GM04504 (cell line): ENCODE results near the gene USP6NL.

ENCODE experiments used
- DNase-seq: peaks from one replicate; pipeline ENCODE4 v3.0.0-alpha.2; 2012; ENCODE audit warnings: low read depth

Gene USP6NL

DNA sequence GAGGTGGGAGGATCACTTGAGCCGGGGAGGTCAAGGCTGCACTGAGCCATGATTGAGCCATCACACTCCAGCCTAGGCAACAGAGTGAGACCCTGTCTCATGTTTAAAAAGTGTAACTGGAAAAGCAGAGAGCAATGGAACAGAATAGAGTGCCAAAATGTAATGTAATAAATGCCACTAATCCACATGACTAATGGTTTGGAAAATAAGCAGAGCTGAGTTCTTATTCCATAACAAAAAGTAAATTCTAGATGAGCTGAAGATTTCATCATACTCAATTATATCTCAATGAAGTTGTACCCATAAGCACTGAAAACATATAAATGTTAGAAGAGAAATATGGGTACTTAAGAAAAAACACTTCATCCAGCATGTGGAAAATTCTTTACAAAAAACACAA is 132.6 kb downstream of the USP6NL start:
- DNase-seq: no peak

DNA sequence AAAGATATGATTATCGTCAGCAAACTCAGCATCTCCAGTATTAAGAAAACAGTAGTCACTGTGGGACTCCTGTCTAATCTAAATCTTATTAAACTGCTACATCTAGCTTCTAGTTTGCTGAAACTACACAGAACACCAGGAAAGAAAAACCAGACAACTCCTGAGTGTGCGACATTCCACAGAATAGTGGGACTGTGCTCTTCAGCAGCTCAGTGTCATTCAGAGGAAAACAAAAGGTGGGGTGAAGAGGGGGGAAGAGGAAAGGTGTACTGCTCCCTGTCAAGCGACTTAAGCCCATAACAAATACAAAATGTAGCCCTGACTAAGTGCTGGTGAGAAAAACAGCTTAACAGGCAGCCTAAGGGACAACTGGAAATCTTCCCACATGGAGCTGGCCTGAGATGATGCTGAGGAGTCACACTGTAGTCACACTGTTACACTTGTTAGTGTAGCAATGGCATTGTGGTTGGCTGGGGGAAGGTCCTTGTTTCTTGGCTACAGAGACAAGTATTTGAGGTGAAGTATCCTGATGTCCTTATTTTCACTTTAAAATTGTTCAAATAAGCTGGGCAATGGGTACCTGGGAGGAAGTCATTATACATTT is 135.5 kb downstream of the USP6NL start:
- DNase-seq: no peak

DNA sequence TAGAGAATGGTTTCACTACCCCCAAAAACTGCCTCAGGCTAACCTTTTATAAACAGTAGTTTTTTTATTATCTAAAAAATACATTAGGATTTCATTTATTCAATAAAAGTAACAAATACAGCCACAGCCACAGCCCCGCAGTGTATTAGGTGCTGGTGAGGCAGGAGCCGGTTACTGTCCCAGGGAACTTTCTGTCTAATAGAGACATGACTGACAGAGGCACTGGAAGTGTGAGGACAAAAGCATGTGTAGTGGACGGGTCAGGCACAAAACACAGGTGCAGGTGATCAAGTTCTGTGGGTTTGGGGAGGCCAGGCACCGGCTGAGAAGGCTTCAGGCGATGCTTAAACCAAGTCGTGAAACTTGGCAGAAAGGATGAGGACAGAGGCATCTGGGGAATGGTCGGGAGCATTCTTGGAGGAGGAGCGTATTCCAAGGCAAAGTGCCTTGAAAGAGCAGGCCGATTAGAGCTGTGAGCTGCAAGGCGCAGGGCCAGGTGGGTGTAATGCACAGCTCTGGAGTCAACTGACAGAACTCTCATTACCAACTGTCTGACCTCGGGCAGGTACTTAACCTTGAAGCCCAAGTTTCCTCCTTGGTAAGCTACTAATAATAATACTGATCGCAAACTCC is 138.2 kb downstream of the USP6NL start:
- DNase-seq: no peak

DNA sequence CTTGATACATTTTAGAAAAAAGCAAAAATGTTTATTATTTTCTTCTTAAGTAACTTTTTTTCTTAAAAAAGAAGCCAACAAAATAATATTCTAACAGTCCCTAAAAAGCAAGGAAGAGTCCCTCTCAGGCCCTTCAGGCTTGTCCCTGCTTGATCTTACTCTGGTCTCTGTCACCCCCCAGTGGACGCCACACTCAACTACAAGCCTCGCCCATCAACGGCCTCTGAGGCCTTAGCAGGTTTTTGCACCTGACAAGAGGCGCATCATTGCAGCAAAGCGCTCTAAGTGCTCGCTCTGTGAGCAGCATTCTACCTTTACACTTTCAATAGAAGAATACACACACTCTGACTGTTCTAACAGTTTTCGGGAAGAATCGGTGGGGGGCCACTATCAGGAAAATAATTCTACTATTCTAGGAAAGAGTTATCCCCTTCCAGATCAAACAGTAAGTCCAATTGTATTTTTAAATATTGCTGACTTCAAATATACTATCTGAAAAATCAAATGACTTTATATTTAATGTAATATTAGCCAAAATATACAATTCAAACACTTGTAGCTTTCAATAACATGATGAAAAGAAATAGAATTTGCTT is 139.2 kb downstream of the USP6NL start:
- peak; percentile 15 for DNase-seq

DNA sequence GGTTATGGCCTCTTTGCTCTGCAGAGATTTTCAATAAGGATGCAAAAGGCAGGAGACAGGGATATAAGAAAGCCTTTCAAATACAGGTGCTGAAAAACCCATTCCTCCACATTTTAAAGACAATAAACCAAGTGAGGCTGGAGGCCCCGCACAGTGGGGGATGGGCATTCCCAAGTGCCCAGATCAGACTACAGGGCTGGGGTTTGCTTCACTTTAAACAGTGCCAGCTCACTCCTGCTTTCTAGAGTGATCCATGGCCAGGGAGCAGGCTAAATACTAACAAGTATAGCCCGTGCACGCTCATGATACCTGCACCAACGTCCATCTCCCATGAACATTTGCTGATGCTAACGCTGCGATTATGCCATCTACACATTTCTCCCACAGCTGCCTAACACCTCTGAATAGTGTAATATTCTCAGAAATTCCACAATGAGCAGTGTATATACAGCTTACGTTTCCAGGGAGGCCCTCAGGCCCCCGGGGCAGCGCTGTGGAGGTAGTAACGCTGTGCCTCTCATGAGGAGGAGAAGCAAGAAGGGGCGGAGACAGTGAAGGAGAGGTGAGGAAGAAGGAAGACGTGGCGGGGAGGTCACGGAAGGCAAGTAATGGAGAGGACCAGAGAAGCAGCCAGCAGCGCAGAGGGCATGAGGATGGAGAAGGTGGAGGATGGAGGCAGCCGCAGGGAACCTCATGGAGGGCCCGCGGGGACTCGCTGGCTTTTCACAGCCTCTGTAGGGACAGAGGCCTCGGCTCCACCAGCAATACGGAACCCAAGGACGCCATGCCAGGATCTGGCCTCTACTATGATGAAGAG is 141.7 kb downstream of the USP6NL start:
- DNase-seq: no peak

DNA sequence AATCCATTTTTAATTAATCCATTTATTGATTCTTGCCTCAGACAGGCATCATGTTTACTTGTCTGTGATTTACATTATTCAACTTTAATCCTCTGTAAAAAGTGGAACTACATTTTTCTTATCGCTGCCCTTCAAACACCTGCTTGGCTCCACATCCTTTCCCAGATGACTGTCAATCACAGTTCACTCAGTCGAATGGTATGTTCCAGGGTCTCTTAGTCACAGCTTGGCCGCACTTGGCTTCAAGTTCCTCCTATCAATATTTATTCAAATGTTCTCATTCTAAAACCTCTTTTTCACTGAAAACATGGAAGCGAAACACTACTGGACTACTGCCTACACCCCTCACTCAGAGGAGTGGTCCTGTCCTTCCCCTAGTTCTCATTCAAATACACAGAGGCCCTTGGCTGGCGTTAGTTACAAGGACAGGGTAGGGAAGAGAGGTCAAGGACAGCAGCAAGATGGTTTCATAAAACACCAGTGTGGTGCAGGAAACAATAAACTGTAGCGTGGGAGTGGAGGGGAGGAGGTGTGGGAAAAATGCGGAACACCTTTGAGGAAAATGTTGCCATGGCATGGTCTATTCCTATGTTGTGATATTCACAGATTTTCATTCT is 143.2 kb downstream of the USP6NL start:
- no peak for DNase-seq

DNA sequence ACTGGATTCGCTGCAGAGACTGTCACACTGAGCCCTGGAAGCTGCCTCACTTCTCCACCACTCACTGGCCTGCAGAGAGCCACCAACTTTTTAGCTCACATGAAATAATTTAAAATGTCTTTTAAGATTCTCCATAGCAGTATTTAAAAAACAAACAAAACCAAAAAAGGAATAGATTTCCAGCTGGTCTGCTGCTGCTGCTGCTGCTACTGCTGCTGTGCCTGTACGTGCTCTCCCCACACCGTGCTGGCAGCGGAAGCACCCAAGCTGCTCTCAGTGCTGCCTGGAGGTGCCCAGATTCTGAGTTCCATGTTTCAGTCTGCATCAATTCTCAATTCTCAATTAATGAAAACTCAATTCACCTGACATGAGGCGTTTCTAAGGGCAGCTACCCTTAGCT is 146.0 kb downstream of the USP6NL start:
- no peak for DNase-seq

DNA sequence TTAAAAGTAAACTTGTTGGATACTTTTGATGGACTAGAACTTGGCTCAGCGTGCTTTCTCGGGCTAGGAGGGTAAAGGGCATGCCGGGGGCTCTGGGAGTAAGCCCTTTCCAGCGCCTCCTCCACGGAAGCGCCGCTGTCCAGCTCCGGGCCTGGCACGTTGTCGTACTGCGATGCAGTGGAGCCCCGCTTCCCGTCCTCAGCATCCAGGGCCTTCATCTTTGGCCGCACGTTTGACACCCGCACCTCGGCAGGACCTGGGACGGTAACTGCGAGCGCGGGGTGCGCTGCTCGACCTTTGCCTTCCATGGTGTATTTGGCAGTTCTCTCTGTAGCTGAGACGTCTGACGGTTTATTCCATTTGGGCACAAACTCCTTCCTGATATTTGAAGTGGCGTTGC is 148.3 kb downstream of the USP6NL start:
- no peak for DNase-seq

DNA sequence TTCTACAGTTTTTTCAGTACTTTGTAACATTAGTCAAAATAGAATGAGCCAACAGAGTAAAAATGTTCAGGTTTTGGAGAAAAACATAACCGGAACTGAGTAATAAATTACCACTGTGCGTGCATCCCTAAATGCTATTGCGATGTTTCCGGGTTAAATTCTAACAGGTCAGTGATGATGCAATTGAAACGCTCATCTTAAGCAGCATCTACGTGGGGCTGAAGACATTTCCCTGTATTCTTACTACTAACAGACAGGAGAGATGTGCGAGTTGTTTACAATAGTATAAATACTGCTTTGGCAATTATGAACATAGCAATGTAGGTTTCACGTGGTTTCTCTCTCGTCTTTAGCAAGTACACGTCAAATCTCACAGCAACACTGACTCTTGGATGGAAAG is 149.4 kb downstream of the USP6NL start:
- no peak for DNase-seq

DNA sequence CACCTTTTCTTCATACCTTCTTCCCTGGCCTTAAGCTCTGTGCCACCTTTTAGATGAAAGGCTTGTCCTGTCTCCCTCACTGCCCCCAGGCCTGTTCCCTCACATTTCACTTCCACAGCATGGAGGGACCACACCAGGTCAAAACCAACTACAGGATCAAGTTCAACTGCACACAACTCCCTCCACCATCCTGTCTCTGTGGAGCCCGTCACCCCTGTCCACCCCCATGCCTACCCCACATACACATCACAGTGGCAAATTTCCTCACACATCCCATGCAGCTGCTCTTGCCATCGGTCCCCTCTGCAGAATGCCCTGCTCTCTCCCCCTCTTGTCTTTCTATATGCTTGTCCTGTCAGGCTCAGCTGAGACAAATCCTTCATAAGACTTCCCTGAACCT is 154.1 kb downstream of the USP6NL start:
- no peak for DNase-seq

DNA sequence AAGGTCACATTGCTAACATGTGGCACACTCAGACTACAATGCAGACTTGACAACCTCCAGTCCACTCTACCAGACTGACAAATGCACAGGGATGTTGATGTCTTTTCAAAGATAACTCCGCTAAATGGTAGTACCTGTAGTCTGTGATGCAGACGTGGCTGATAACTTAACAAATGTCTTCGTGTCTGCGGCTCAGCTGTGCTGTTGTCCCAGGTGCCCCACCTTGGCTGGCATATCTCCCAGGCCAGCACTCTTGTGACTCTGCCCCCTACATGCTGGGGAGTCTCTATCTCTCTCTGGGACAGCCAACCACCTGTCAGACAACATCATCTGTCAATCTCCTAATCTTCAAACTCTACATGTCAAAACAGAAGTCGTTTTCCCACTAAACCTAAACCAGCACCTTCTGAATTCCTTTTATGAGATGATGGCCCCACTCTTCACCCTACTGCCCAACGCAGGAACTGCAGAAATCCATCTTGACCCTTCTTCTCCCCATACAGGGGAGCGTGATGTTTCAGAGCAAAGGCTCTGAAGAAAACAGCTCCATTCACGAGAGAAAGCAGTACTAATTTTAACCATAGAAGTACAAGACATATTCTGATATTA is 156.4 kb downstream of the USP6NL start:
- DNase-seq: no peak

DNA sequence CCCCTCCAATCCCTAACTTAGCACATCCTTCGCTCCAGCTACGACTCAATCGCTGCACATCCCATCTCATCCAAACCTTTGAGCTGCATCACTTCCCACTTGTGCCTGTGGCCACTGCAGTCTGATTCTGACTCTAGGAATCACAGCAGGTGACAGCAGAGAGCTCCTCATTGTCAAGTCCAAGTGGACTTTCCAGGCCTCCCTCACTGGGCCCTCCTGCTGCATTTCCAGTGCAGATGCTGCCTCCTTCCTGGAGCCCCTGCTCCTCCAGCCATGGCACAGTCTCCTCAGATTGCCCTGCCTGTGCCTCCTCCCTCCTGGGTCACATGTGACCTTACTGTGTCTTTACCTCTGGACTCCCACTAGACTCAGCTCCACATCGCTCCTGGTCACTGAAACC is 157.3 kb downstream of the USP6NL start:
- DNase-seq: no peak

DNA sequence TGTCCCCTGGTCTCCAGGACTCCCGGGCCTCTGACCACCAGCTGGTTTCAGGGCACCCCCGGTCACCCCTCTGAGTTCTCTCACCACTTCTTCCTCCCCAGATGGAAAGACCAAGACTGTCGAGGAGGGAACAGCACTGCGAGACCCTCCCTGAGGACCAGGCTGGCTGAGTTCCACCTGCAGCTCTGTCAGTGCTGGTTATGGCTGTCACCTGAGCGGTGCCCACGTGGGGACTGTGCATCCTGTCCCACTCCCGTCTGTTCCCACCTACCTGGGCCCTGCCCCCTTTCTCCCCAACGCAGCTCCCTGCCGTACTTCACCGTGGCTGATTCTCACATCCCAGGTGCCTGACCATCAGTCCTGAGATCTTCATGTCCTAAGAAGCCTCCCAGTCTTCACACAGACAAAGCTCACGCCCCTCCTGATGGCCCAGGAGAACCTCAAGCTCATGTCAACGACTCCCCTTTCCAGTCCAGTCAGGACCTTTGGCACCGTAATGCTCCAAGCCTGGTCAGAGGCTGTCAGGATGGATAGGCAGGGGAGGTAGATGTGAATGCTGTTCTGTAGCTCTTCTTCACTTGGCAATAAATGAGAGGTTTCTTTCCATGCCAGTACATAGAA is 159.7 kb downstream of the USP6NL start:
- no peak for DNase-seq

DNA sequence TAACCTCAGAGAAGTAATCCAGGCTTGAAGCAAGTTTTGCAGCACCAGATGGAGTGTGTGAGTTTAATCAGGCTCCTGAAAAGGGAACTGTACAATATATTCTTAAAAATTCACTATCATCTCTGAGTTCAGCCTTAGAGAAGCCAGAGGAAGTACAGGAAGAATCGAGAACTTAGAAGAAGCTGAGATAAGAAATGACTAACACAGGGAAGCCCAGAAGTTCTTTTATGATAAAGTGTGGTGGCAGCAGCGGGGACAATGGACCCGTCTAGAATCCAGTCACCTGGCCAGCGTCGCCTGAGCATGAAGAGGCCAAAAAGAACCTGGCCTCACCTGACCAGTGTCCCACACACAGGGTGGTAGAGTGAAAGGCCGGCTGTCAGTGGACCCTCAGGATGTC is 161.0 kb downstream of the USP6NL start:
- no peak for DNase-seq

DNA sequence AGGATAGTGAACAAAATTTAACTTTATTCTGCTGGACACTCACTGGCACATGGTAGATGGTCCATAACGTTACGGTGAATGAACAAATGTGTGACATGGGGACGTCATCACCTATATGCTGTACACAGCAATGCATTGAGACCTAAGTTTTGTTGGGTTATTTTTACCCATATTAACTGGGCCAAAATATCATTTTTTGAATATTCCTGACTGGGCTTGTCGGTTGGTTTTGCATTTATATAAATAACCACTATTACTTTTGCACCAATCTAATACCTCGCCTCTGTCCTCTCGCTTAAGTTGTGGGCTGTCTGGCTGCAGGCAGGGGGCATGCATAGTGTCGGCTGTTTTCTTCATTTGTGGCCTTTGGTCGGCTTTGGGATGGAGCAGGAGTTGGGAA is 161.7 kb downstream of the USP6NL start:
- DNase-seq: no peak

DNA sequence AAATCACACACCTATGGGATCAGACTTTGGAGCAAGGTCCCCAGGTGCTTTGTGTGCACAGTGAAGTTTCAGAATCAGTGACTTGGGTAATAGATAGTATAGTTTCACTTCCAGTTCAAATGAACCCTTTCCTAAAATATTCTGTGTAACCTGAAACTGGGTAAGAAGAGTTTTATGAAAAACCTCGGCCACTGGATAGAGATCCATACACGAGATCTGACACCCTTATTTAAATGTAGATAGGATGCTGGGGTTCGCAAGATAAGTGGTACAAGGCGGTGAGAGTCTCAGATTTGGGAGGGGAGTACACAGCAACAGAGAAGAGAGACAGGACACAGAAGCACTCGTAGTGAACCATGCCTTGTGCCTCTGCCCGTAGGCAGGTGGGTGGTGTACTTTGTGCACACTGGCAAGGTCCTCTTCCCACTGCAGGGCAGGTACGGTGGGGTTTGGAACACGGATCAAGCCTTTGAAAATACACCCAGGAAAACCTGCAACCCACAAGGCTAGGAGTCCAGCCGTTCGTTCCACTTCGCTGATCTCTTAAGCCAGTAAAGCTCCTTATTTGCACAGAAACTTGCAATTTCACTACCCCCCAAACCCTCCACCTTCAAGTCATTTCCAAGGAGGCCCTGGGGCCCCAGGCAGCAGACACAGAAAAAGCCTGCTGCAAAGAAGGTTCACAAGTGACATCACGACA is 162.8 kb downstream of the USP6NL start:
- no peak for DNase-seq

DNA sequence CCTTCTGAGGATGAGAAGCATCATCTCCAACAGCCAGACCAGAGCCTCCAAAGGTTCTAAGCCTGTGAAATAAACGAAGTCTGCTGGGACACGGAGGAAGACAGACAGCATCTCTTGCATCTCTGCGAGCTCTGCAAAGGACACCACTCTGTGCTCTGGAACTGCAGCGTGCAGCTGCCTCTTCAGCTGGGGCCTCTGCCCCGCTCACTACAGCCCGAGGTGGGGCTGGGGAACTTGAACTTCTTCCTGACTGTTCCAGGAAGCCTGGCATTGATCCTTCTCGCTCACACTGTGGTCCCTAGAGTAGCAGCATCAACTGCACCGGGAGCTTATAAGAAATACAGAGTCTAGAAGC is 163.3 kb downstream of the USP6NL start:
- DNase-seq: no peak

DNA sequence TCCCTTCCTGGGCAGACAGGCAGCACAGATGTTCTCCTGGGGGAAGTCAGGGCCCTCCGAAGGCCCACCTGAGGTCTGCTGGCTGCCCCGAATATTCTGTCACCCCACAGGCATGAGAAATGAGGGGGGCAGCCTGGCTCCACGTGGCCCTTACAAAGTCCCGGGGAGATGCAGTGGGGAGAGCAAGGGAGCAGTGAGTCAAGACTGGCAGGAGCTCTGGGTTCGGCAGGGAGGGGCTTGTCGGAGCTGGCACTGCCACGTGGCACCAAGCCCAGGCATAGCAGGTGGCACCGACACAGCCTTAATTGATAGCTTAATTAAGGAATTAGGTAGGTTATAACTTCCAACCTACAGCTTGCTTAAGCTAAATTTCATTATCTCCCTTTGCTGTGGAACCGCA is 163.9 kb downstream of the USP6NL start:
- DNase-seq: no peak

DNA sequence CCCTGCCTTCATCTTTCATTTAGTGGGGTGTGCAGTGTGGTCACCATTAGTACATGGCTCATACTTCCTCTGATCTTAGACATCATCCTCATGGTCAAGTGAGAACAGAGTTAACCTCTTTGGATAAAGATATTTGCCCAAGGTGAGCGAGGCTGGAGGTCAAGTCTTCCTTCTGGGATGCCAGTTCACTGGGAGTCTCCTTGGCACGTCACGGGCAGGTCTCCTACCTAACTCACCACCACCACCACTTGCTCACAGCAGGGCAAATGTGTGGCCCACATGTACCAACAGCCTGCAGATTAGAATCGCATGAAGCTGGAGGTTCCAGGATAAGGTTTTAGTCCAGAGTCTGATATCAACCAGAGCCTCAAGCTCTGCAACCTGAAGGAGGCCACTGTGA is 164.6 kb downstream of the USP6NL start:
- no peak for DNase-seq

DNA sequence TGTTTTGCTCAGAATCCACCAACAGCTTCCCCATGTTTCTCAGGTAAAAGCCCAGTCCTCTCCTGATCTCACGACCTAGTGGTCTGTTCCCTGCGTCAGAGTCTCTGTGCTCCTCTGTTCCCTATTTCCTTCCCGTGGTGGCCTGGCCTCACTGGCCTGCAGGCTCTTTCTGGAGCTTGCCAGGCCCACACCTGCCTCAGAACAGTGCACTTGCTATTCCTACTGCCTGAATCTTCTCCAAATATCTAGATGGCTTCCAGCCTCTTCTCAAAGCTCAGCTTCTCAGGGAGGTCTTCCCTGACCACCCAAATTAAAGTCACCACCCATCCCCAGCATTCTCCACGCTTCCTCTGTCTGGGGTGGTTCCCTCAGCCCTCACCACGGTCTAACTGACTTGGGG is 165.3 kb downstream of the USP6NL start:
- no peak for DNase-seq

DNA sequence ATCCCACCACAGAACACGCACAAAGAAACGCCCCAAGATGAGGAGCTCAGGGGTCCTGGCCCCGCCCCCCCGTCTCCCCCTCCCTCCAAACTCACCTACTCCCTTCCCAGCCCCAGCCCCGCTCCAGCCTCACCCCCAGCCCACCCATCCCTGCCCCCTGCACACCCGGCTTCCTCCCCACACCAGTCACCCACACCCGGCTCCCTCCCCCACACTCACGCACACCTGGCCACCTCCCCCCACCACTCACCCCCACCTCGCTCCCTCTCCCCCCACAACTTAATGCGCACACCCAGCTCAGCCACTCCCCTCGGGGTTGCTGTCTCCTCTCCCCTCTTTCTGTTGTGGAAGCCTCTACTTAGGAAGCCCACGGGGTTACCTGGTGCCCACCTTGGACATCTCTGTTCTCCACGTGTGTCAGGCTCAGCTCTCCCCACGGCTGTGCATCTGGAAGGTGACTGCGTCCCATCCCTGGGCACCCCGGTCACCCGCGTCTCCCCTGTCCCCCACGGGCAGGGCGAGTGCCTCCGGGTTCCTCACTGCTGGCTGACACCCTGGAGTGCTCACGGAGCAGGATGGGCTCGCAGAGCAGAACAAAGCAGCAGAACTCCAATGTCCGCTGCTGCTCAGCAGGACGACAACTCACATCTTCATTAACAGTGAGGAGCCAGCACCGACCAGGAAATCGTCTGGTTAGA is 166.8 kb downstream of the USP6NL start:
- no peak for DNase-seq
